NCI-H2227 treated with DMSO at 0.1 percent for 48 hours (cell line): ENCODE data around the gene SMG1.

ENCODE experiments used
- DNase-seq: peaks from one replicate; lab custom pipeline; 2025; lab: John Stamatoyannopoulos, UW

Gene SMG1

GRCh38 chr16:18852647-18853046 is 73.6 kb downstream of the SMG1 start:
- no peak for DNase-seq

- no peak for DNase-seq
Measured at GRCh38 chr16:18846416-18846815, 79.8 kb downstream of the SMG1 start.

GRCh38 chr16:18842565-18842964 is 83.6 kb downstream of the SMG1 start:
- DNase-seq: no peak

GRCh38 chr16:18841833-18842525 is 84.2 kb downstream of the SMG1 start:
- no peak for DNase-seq

- no peak for DNase-seq
Measured at GRCh38 chr16:18839555-18839954, 86.7 kb downstream of the SMG1 start.

- no peak for DNase-seq
Measured at GRCh38 chr16:18836702-18837101, 89.5 kb downstream of the SMG1 start.

GRCh38 chr16:18834864-18835263 is 91.3 kb downstream of the SMG1 start:
- no peak for DNase-seq

GRCh38 chr16:18833707-18834505 is 92.3 kb downstream of the SMG1 start:
- no peak for DNase-seq

GRCh38 chr16:18832613-18833012 is 93.6 kb downstream of the SMG1 start:
- no peak for DNase-seq

GRCh38 chr16:18832006-18832405 is 94.2 kb downstream of the SMG1 start:
- no peak for DNase-seq

- no peak for DNase-seq
Measured at GRCh38 chr16:18829251-18829650, 97.0 kb downstream of the SMG1 start.

- DNase-seq: no peak
Measured at GRCh38 chr16:18827890-18828289, 98.3 kb downstream of the SMG1 start.

GRCh38 chr16:18816286-18816685 is 109.9 kb downstream of the SMG1 start:
- no peak for DNase-seq

GRCh38 chr16:18811925-18812324 is 114.3 kb downstream of the SMG1 start:
- DNase-seq: no peak

GRCh38 chr16:18809165-18809564 is 117.0 kb downstream of the SMG1 start:
- DNase-seq: no peak

GRCh38 chr16:18805257-18805773 is 120.9 kb downstream of the SMG1 start:
- no peak for DNase-seq

- no peak for DNase-seq
Measured at GRCh38 chr16:18804540-18804939, 121.7 kb downstream of the SMG1 start.

- DNase-seq: no peak
Measured at GRCh38 chr16:18803569-18804462, 122.4 kb downstream of the SMG1 start.

- no peak for DNase-seq
Measured at GRCh38 chr16:18802767-18803343, 123.4 kb downstream of the SMG1 start.

GRCh38 chr16:18801145-18801972 is 124.8 kb downstream of the SMG1 start, which contains the start of gene ARL6IP1:
Gene ARL6IP1, minus strand, starts transcription at chr16:18801549. Its CDS starts 83 bp downstream, at chr16:18801466.
- DNase-seq: peak; percentile 99

- no peak for DNase-seq
Measured at GRCh38 chr16:18800775-18801144, 125.4 kb downstream of the SMG1 start.
